ENCODE results near the gene VIM. TPM values are rescaled to one million over a fixed set of nuclear protein-coding genes. Genes with fewer than 3 reads are reported as not detected.
A peak's percentile ranks its signal among the peaks of the same experiment; 100 is the strongest.

The VIM gene
- total RNA-seq, 1 donor from 2014 or later: 342 TPM

- Mint-ChIP-seq H3K36me3 (ENCODE audit: low read depth) (peaks cover 15% of the 10 kb centered on the region), H3K4me3 (ENCODE audit: low read depth) (no peak overlapping the region), H3K27me3 (ENCODE audit: low read depth) (no peaks in the 10 kb centered on the region), H3K27ac (no peak overlapping the region), H3K9me3 (no peaks in the 10 kb centered on the region), H3K4me1 (ENCODE audit: low read depth) (peaks cover 41% of the 10 kb centered on the region)
- no peak for DNase-seq (ENCODE audit: low spot score)
- intact Hi-C loops (cut with micrococcal nuclease): no loop called here
These were observed 14.2 kb upstream of the VIM start for GRCh38 chr10:17213646-17214349.

- Mint-ChIP-seq H3K4me1 (ENCODE audit: low read depth) (peaks cover 39% of the 10 kb centered on the region), H3K27ac (no peak overlapping the region), H3K4me3 (ENCODE audit: low read depth) (no peak overlapping the region), H3K9me3 (no peaks in the 10 kb centered on the region), H3K36me3 (ENCODE audit: low read depth) (peaks cover 15% of the 10 kb centered on the region), H3K27me3 (ENCODE audit: low read depth) (no peaks in the 10 kb centered on the region)
- intact Hi-C loops (cut with micrococcal nuclease): no loop called here
- no peak for DNase-seq (ENCODE audit: low spot score)
These were observed 13.5 kb upstream of the VIM start for GRCh38 chr10:17214526-17214925.

- no peaks in the 10 kb centered on the region for H3K27me3 Mint-ChIP-seq (ENCODE audit: low read depth)
- no peaks in the 10 kb centered on the region for H3K9me3 Mint-ChIP-seq
- no peak overlapping the region for H3K27ac Mint-ChIP-seq
These were observed 12.9 kb upstream of the VIM start for GRCh38 chr10:17214971-17215781.

GRCh38 chr10:17215782-17216122 is 12.3 kb upstream of the VIM start:
- Mint-ChIP-seq H3K4me1 (ENCODE audit: low read depth) (peaks cover 39% of the 10 kb centered on the region), H3K27ac (peak overlapping the region; percentile 94), H3K27me3 (ENCODE audit: low read depth) (no peaks in the 10 kb centered on the region), H3K9me3 (no peaks in the 10 kb centered on the region), H3K36me3 (ENCODE audit: low read depth) (peaks cover 15% of the 10 kb centered on the region), H3K4me3 (ENCODE audit: low read depth) (no peak overlapping the region)
- no peak for DNase-seq (ENCODE audit: low spot score)
- intact Hi-C loops (cut with micrococcal nuclease): loop anchor here (1.0 to 2.0 kb wide), 6 partner anchors 9 to 212 kb away; partner anchors contain the start of gene TRDMT1

More at GRCh38 chr10:17214971-17215781, 12.9 kb upstream of the VIM start:
- intact Hi-C loops (cut with micrococcal nuclease): no loop called here
- DNase-seq (ENCODE audit: low spot score): no peak
- no peak overlapping the region for H3K4me3 Mint-ChIP-seq (ENCODE audit: low read depth)
- H3K36me3 Mint-ChIP-seq (ENCODE audit: low read depth): peaks cover 15% of the 10 kb centered on the region
- H3K4me1 Mint-ChIP-seq (ENCODE audit: low read depth): peaks cover 38% of the 10 kb centered on the region

GRCh38 chr10:17216217-17216900 is 11.7 kb upstream of the VIM start:
- intact Hi-C loops (cut with micrococcal nuclease): loop anchor here (1.0 to 2.0 kb wide), 6 partner anchors 10 to 213 kb away; partner anchors contain the start of gene TRDMT1
- no peaks in the 10 kb centered on the region for H3K27me3 Mint-ChIP-seq (ENCODE audit: low read depth)
- no peaks in the 10 kb centered on the region for H3K9me3 Mint-ChIP-seq
- H3K27ac Mint-ChIP-seq: peak overlapping the region; percentile 94
- peaks cover 15% of the 10 kb centered on the region for H3K36me3 Mint-ChIP-seq (ENCODE audit: low read depth)
- peak; percentile 43 for DNase-seq (ENCODE audit: low spot score)
- H3K4me3 Mint-ChIP-seq (ENCODE audit: low read depth): no peak overlapping the region
- peaks cover 43% of the 10 kb centered on the region for H3K4me1 Mint-ChIP-seq (ENCODE audit: low read depth)

GRCh38 chr10:17216901-17217395 is 11.1 kb upstream of the VIM start:
- Mint-ChIP-seq H3K27ac (peak overlapping the region; percentile 94), H3K4me3 (ENCODE audit: low read depth) (no peak overlapping the region), H3K27me3 (ENCODE audit: low read depth) (no peaks in the 10 kb centered on the region), H3K36me3 (ENCODE audit: low read depth) (peaks cover 15% of the 10 kb centered on the region), H3K9me3 (no peaks in the 10 kb centered on the region), H3K4me1 (ENCODE audit: low read depth) (peaks cover 43% of the 10 kb centered on the region)
- no peak for DNase-seq (ENCODE audit: low spot score)
- intact Hi-C loops (cut with micrococcal nuclease): loop anchor here (1.0 to 2.0 kb wide), 6 partner anchors 10 to 214 kb away; partner anchors contain the start of gene TRDMT1

- peaks cover 15% of the 10 kb centered on the region for H3K36me3 Mint-ChIP-seq (ENCODE audit: low read depth)
- no peak for DNase-seq (ENCODE audit: low spot score)
- intact Hi-C loops (cut with micrococcal nuclease): loop anchor here (2.0 kb wide), 1 partner anchor 17 kb away; the partner anchor contains the start of gene TRDMT1
- H3K4me3 Mint-ChIP-seq (ENCODE audit: low read depth): peak overlapping the region; percentile 24
- H3K9me3 Mint-ChIP-seq: no peaks in the 10 kb centered on the region
- H3K27me3 Mint-ChIP-seq (ENCODE audit: low read depth): peaks cover 4% of the 10 kb centered on the region
- peak overlapping the region; percentile 71 for H3K27ac Mint-ChIP-seq
- peaks cover 44% of the 10 kb centered on the region for H3K4me1 Mint-ChIP-seq (ENCODE audit: low read depth)
These were observed 10.3 kb upstream of the VIM start for GRCh38 chr10:17217631-17218232.

- intact Hi-C loops (cut with micrococcal nuclease): no loop called here
- no peak overlapping the region for H3K4me3 Mint-ChIP-seq (ENCODE audit: low read depth)
- no peaks in the 10 kb centered on the region for H3K9me3 Mint-ChIP-seq
- peaks cover 4% of the 10 kb centered on the region for H3K27me3 Mint-ChIP-seq (ENCODE audit: low read depth)
- H3K4me1 Mint-ChIP-seq (ENCODE audit: low read depth): peaks cover 45% of the 10 kb centered on the region
- DNase-seq (ENCODE audit: low spot score): no peak
- peaks cover 15% of the 10 kb centered on the region for H3K36me3 Mint-ChIP-seq (ENCODE audit: low read depth)
- no peak overlapping the region for H3K27ac Mint-ChIP-seq
These were observed 9.0 kb upstream of the VIM start for GRCh38 chr10:17219024-17219423.

- peaks cover 40% of the 10 kb centered on the region for H3K4me1 Mint-ChIP-seq (ENCODE audit: low read depth)
- H3K9me3 Mint-ChIP-seq: no peaks in the 10 kb centered on the region
- DNase-seq (ENCODE audit: low spot score): no peak
- H3K27ac Mint-ChIP-seq: no peak overlapping the region
- H3K4me3 Mint-ChIP-seq (ENCODE audit: low read depth): no peak overlapping the region
- intact Hi-C loops (cut with micrococcal nuclease): no loop called here
- H3K36me3 Mint-ChIP-seq (ENCODE audit: low read depth): peaks cover 17% of the 10 kb centered on the region
- H3K27me3 Mint-ChIP-seq (ENCODE audit: low read depth): peaks cover 6% of the 10 kb centered on the region
These were observed 7.4 kb upstream of the VIM start for GRCh38 chr10:17220652-17221100.

- Mint-ChIP-seq H3K9me3 (no peaks in the 10 kb centered on the region), H3K27ac (no peak overlapping the region), H3K36me3 (ENCODE audit: low read depth) (peaks cover 23% of the 10 kb centered on the region), H3K27me3 (ENCODE audit: low read depth) (peaks cover 6% of the 10 kb centered on the region), H3K4me3 (ENCODE audit: low read depth) (no peak overlapping the region), H3K4me1 (ENCODE audit: low read depth) (peaks cover 43% of the 10 kb centered on the region)
- DNase-seq (ENCODE audit: low spot score): no peak
- intact Hi-C loops (cut with micrococcal nuclease): no loop called here
These were observed 5.7 kb upstream of the VIM start for GRCh38 chr10:17222329-17222728.

- H3K9me3 Mint-ChIP-seq: no peaks in the 10 kb centered on the region
- no peak for DNase-seq (ENCODE audit: low spot score)
- intact Hi-C loops (cut with micrococcal nuclease): loop anchor here (5.0 kb wide), 2 partner anchors 449 to 789 kb away; partner anchors contain the start of gene PTER
- no peak overlapping the region for H3K27ac Mint-ChIP-seq
- peaks cover 42% of the 10 kb centered on the region for H3K4me1 Mint-ChIP-seq (ENCODE audit: low read depth)
- H3K36me3 Mint-ChIP-seq (ENCODE audit: low read depth): peaks cover 25% of the 10 kb centered on the region
- H3K27me3 Mint-ChIP-seq (ENCODE audit: low read depth): peaks cover 6% of the 10 kb centered on the region
- H3K4me3 Mint-ChIP-seq (ENCODE audit: low read depth): no peak overlapping the region
These were observed 2.2 kb upstream of the VIM start for GRCh38 chr10:17225808-17226207.

- no peak for DNase-seq (ENCODE audit: low spot score)
- Mint-ChIP-seq H3K36me3 (ENCODE audit: low read depth) (peaks cover 36% of the 10 kb centered on the region), H3K9me3 (no peaks in the 10 kb centered on the region), H3K27ac (no peak overlapping the region), H3K4me3 (ENCODE audit: low read depth) (peak overlapping the region; percentile 89), H3K27me3 (ENCODE audit: low read depth) (peaks cover 6% of the 10 kb centered on the region), H3K4me1 (ENCODE audit: low read depth) (peaks cover 49% of the 10 kb centered on the region)
- intact Hi-C loops (cut with micrococcal nuclease): loop anchor here (1.0 to 5.0 kb wide), 3 partner anchors 11 to 790 kb away; partner anchors contain the start of gene PTER
These were observed 1.1 kb upstream of the VIM start for GRCh38 chr10:17226891-17227303.

All from activated T-helper 2 cell treated with anti-CD3 and anti-CD28 coated beads, Interferon-gamma antibody, Interleukin-2, Interleukin-4, amounts not matched to agents 10 μg/mL and 5 μg/mL and 100 μg/mL, durations not matched to agents 14 hours and 24 hours and 36 hours (primary cell).